ENCODE data around the gene FRYL. TPM values are rescaled to one million over a fixed set of nuclear protein-coding genes. Genes with fewer than 3 reads are reported as not detected.
"Not testable (repeated sequence)": the region's sequence is repeated elsewhere in the genome, so short reads cannot be mapped to it uniquely, and the experiment has no call there.

FRYL gene
- polyA plus RNA-seq, 3 donors from 2014 or later: 25.8 to 57.9 (median 26.7) TPM

- Mint-ChIP-seq H3K4me3 (no peak overlapping the region), H3K27ac (no peak overlapping the region), H3K27me3 (ENCODE audit: low read depth in 3 of 3) (peaks cover 0 to 4% (median 0%) of the 10 kb centered on the region in 3 donors), H3K9me3 (no peaks in the 10 kb centered on the region), H3K4me1 (peaks cover 58 to 91% of the 10 kb centered on the region in 2 donors), H3K36me3 (no peaks in the 10 kb centered on the region)
- no peak for DNase-seq
Observed at GRCh38 chr4:48693856-48694574, 86.1 kb downstream of the FRYL start.

GRCh38 chr4:48692897-48693296 lies 87.2 kb downstream of the FRYL start:
- Mint-ChIP-seq H3K4me1 (peaks cover 50 to 86% of the 10 kb centered on the region in 2 donors), H3K4me3 (no peak overlapping the region), H3K27me3 (ENCODE audit: low read depth in 3 of 3) (peaks cover 0 to 4% (median 0%) of the 10 kb centered on the region in 3 donors), H3K36me3 (no peaks in the 10 kb centered on the region), H3K27ac (no peak overlapping the region), H3K9me3 (no peaks in the 10 kb centered on the region)
- DNase-seq: no peak

GRCh38 chr4:48692044-48692443 lies 88.0 kb downstream of the FRYL start:
- no peak for DNase-seq
- Mint-ChIP-seq H3K27me3 (ENCODE audit: low read depth in 3 of 3) (peaks cover 0 to 4% (median 0%) of the 10 kb centered on the region in 3 donors), H3K4me3 (no peak overlapping the region), H3K27ac (no peak overlapping the region), H3K36me3 (no peaks in the 10 kb centered on the region), H3K4me1 (peaks cover 51 to 85% of the 10 kb centered on the region in 2 donors), H3K9me3 (no peaks in the 10 kb centered on the region)

- no peak overlapping the region for H3K27ac Mint-ChIP-seq
- H3K27me3 Mint-ChIP-seq (ENCODE audit: low read depth in 3 of 3): no peaks in the 10 kb centered on the region
- H3K4me3 Mint-ChIP-seq: no peak overlapping the region
- H3K36me3 Mint-ChIP-seq: no peaks in the 10 kb centered on the region
- H3K4me1 Mint-ChIP-seq: peaks cover 49 to 81% of the 10 kb centered on the region in 2 donors
- H3K9me3 Mint-ChIP-seq: no peaks in the 10 kb centered on the region
- no peak for DNase-seq
Observed at GRCh38 chr4:48688953-48689352, 91.1 kb downstream of the FRYL start.

- Mint-ChIP-seq H3K36me3 (peaks cover 0 to 3% (median 0%) of the 10 kb centered on the region in 3 donors), H3K4me1 (peaks cover 51 to 80% of the 10 kb centered on the region in 2 donors), H3K27me3 (ENCODE audit: low read depth in 3 of 3) (no peaks in the 10 kb centered on the region), H3K27ac (peak overlapping the region in 2 of 6 donors; percentile 4 to 28), H3K4me3 (no peak overlapping the region), H3K9me3 (no peaks in the 10 kb centered on the region)
- no peak for DNase-seq
Observed at GRCh38 chr4:48687313-48688051, 92.6 kb downstream of the FRYL start.

- Mint-ChIP-seq H3K27ac (peak overlapping the region in 2 of 6 donors; percentile 18 to 60), H3K27me3 (ENCODE audit: low read depth in 3 of 3) (no peaks in the 10 kb centered on the region), H3K36me3 (peaks cover 0 to 3% (median 0%) of the 10 kb centered on the region in 3 donors), H3K9me3 (no peaks in the 10 kb centered on the region), H3K4me1 (peaks cover 53 to 80% of the 10 kb centered on the region in 2 donors), H3K4me3 (no peak overlapping the region)
- DNase-seq: no peak
Observed at GRCh38 chr4:48686369-48686768, 93.7 kb downstream of the FRYL start.

GRCh38 chr4:48683784-48684666 lies 96.1 kb downstream of the FRYL start:
- Mint-ChIP-seq H3K36me3 (peaks cover 0 to 3% (median 0%) of the 10 kb centered on the region in 3 donors), H3K27ac (peak overlapping the region; percentile 34 to 77 (median 54)), H3K4me1 (peaks cover 49 to 75% of the 10 kb centered on the region in 2 donors), H3K27me3 (ENCODE audit: low read depth in 3 of 3) (no peaks in the 10 kb centered on the region), H3K9me3 (no peaks in the 10 kb centered on the region), H3K4me3 (no peak overlapping the region)
- no peak for DNase-seq

GRCh38 chr4:48682870-48683269 lies 97.2 kb downstream of the FRYL start:
- DNase-seq; H3K27me3 Mint-ChIP-seq (ENCODE audit: low read depth in 3 of 3); H3K4me3 Mint-ChIP-seq; H3K9me3 Mint-ChIP-seq; H3K36me3 Mint-ChIP-seq: not testable (repeated sequence)
- H3K27ac Mint-ChIP-seq: peak overlapping the region in 3 of 6 donors; percentile 67 to 77 (median 74)
- peaks cover 48 to 75% of the 10 kb centered on the region in 2 donors for H3K4me1 Mint-ChIP-seq

GRCh38 chr4:48681856-48682255 lies 98.2 kb downstream of the FRYL start:
- peak overlapping the region in 1 of 5 donors; percentile 5 for H3K4me3 Mint-ChIP-seq

GRCh38 chr4:48680848-48681568 lies 99.1 kb downstream of the FRYL start:
- H3K4me3 Mint-ChIP-seq: no peak overlapping the region
- no peak for DNase-seq
- peaks cover 0 to 6% (median 0%) of the 10 kb centered on the region in 3 donors for H3K36me3 Mint-ChIP-seq
- no peaks in the 10 kb centered on the region for H3K9me3 Mint-ChIP-seq
- peaks cover 38 to 63% of the 10 kb centered on the region in 2 donors for H3K4me1 Mint-ChIP-seq
- H3K27ac Mint-ChIP-seq: peak overlapping the region in 2 of 6 donors; percentile 11 to 17
- peaks cover 0 to 2% (median 0%) of the 10 kb centered on the region in 3 donors for H3K27me3 Mint-ChIP-seq (ENCODE audit: low read depth in 3 of 3)

More at GRCh38 chr4:48681856-48682255, 98.2 kb downstream of the FRYL start:
- H3K27ac Mint-ChIP-seq: peak overlapping the region; percentile 47 to 83 (median 62)
- peaks cover 42 to 70% of the 10 kb centered on the region in 2 donors for H3K4me1 Mint-ChIP-seq
- H3K27me3 Mint-ChIP-seq (ENCODE audit: low read depth in 3 of 3): peaks cover 0 to 2% (median 0%) of the 10 kb centered on the region in 3 donors
- H3K36me3 Mint-ChIP-seq: peaks cover 0 to 3% (median 0%) of the 10 kb centered on the region in 3 donors
- H3K9me3 Mint-ChIP-seq: no peaks in the 10 kb centered on the region
- DNase-seq: peak in 2 of 3 donors; percentile 15 to 16

GRCh38 chr4:48673537-48673936 lies 106.5 kb downstream of the FRYL start:
- Mint-ChIP-seq H3K27me3 (ENCODE audit: low read depth in 3 of 3) (peaks cover 0 to 2% (median 0%) of the 10 kb centered on the region in 3 donors), H3K27ac (peak overlapping the region in 1 of 6 donors; percentile 29), H3K9me3 (no peaks in the 10 kb centered on the region), H3K4me1 (peaks cover 26 to 49% of the 10 kb centered on the region in 2 donors), H3K4me3 (no peak overlapping the region), H3K36me3 (peaks cover 3 to 11% (median 5%) of the 10 kb centered on the region in 3 donors)
- DNase-seq: no peak

- DNase-seq: no peak
- H3K27ac Mint-ChIP-seq: no peak overlapping the region
- no peak overlapping the region for H3K4me3 Mint-ChIP-seq
- no peaks in the 10 kb centered on the region for H3K9me3 Mint-ChIP-seq
- H3K27me3 Mint-ChIP-seq (ENCODE audit: low read depth in 3 of 3): no peaks in the 10 kb centered on the region
- peaks cover 3 to 6% (median 5%) of the 10 kb centered on the region in 3 donors for H3K36me3 Mint-ChIP-seq
- peaks cover 45 to 68% of the 10 kb centered on the region in 2 donors for H3K4me1 Mint-ChIP-seq
Observed at GRCh38 chr4:48670587-48670986, 109.5 kb downstream of the FRYL start.

- no peak for DNase-seq
- no peak overlapping the region for H3K4me3 Mint-ChIP-seq
- no peaks in the 10 kb centered on the region for H3K9me3 Mint-ChIP-seq
- H3K4me1 Mint-ChIP-seq: peaks cover 49 to 80% of the 10 kb centered on the region in 2 donors
- H3K36me3 Mint-ChIP-seq: peaks cover under 1 to 6% (median 5%) of the 10 kb centered on the region in 3 donors
- H3K27me3 Mint-ChIP-seq (ENCODE audit: low read depth in 3 of 3): no peaks in the 10 kb centered on the region
- H3K27ac Mint-ChIP-seq: peak overlapping the region in 3 of 6 donors; percentile 21 to 32 (median 31)
Observed at GRCh38 chr4:48669086-48669485, 111.0 kb downstream of the FRYL start.
